Stimulated activated CD8-positive, alpha-beta memory T cell treated with anti-CD3 and anti-CD28 coated beads, Interleukin-2, amount 100 ng/mL, for 1 hour (primary cell): ENCODE results near the gene RAB35.
"Not testable (repeated sequence)": the region's sequence is repeated elsewhere in the genome, so short reads cannot be mapped to it uniquely, and the experiment has no call there.

ENCODE experiments used
- DNase-seq, 2 donors: peaks; one replicate each; pipeline ENCODE4 v3.0.0-alpha.2; 2020; ENCODE audit warnings: low read depth in 2 of 2

RAB35 gene

DNA sequence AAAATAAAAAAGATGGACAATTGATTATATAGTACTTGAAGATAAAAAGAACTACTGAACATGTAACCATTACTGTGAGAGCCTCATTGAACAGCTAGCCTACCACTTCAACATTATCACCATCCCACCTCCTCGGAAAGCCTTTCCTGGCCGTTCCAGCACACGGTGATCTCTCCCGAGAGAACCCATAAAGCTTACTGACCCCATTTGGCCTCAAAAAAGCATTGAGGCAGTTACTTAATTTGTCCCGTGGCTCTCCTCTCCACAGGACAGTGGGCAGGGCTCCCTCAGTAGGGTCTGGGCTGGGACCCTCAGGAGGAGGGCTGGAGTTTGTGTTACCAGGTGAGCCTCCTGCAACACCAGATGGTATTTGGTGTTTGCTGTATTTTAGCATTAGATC, 55.8 kb downstream of the RAB35 start:
- no peak for DNase-seq

DNA sequence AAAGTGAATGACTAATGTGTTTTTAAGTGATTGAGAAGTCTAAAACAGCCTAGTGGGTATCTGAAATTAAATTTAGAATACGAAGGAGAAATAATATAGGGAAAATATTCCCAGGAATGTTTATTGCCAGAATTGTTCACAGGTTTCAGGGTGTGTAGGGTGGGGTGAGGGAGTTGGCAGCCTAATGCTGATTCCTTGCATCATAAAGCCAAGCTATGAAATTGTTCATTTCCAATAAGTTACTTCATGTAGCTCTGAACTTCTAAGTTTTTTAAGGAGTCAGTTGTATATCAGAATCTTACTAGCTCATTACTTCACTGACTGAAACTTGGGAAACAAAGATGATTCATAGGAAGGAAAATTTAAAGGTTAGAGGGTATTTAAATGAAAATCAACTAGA, 56.4 kb downstream of the RAB35 start:
- DNase-seq: no peak

DNA sequence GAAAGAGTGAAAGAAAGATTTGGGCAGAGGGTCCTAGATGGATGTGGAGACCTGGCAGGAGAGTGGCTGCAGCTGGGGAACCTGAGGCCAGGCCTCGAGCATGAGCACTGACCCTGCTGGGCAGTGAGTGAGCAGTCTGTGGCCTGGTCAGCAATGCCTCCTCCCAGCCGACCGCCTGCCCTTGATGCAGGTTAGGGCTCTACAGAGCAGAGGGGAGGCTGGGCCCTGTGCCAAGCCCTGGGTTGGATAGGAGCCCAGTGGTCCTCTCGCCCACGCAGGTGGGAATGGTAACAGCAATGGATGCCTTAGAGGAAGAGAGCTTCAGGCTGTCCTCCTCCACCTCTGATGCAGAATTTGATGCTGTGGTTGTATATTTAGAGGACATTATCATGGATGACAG, 59.8 kb downstream of the RAB35 start:
- DNase-seq: no peak

DNA sequence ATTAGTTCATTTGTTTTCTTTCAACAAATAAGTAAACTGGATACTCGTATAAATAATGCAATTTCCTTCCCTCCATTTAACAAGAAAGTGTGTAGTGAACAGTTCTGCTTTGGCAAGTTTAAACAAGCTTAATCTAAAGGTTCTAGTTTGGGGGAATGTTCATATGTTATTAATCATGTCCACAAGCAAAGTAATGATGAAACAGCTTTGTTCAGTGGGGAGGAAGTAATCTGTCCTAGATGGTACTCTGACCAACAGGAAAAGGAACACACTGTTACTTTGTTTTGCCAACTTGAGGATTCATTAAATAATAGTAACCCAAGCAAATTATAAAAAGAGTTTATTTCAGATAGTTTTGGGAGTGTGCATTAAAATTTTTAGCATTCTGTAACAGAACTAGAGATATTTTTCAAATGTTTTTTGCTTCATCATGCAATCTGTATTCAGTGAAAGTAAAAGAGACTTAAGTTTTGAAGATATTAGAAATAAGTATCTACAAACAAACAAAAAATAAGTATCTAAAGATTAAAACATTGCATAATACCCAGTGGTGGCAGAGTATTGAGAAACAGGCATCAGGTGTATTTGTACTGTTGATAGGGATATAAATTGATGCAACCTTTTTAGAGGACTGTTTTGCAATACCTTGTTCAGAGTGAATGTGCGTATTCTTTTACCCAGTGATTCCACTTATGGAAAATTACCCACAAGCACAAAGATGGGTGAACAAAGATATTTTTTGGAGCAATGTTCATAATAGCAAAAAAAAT, 61.1 kb downstream of the RAB35 start:
- no peak for DNase-seq

DNA sequence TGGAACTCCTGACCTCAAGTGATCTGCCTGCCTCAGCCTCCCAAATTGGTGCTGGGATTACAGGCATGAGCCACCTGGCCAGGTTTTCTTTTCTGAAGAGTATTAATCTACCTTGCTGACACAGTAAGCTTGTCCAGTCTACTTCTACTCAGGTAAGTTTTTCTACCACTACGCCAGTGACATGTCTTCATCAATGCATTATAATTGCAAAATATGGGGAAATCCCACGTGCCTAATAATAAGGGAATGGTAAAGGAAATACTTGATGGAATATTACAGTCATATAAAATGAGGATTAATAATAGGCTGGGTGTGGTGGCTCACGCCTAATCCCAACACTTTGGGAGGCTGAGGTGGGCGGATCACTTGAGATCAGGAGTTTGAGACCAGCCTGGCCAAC, 62.3 kb downstream of the RAB35 start:
- no peak for DNase-seq

DNA sequence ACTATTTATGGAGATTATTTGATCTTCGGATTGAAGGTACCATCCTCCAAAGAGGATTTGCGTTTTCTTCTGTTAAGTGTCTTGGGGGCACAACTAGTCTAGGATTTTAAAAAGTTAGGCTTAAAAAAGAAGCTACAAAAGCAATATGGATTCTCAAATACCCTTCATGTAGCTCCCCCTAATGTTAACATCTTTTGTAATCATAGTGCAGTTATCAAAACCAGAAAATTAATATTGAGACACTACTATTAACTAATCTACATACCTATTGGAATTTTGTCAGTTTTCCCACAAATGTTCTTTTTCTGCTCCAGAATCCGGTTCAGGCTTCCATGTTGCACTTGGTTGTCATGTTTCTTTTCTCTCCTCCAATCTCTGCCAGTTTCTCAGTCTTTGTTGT, 65.0 kb downstream of the RAB35 start:
- DNase-seq: no peak

DNA sequence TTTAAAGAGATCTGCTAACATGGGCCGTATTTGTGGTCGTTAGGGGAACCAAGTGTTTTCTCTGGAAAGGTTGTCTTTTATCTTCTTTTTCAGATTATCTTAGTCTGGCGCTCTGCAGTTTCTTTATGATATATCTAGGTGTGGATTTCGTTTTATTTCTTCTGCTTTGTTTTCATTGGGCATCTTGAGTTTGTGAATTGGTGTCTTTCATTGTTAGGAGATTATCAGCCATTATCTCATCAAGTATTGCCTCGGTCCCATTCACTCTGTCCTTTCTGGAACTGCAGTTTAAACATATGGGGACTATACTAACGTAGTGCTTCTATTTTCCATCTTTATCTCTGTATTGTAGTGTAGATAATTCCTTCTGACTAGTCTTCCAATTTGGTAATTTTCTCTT, 67.1 kb downstream of the RAB35 start:
- no peak for DNase-seq

DNA sequence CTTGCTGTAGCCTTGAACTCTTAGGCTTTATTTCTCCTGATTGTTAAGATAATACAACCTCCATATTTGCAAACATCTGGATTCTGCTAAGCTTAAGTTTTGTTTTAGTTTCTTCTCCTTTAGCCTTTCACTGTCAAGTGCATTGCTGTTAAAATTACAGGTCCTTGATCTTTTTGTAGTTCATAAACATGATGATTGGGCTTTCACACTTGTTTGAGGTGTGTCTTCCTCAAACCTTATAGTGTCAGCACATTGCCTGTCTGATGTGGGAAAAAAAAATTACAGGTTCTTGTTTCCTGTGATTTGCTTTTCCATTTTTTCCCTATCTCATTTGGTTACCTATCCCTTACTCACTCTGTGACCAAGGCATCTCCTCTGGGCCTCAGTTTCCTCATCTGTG, 68.3 kb downstream of the RAB35 start:
- DNase-seq: no peak

DNA sequence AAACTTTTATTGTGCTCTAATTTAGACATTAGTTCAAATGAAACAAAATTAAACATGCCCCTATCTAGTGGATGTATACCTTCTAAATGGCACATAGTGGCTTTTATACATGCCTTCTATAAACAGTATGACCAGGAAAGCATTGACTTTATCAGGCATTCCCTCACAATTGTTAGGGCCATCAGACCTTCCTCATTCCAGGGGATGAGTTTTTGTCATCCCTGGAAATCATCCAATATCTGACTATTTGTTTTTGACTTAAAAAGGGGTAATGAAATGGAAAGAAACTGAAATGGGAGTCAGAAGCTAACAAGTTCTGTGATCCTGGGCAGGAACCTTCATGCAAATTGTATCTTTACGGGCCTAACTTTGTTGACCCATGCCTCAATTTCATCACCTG, 69.5 kb downstream of the RAB35 start:
- no peak for DNase-seq

DNA sequence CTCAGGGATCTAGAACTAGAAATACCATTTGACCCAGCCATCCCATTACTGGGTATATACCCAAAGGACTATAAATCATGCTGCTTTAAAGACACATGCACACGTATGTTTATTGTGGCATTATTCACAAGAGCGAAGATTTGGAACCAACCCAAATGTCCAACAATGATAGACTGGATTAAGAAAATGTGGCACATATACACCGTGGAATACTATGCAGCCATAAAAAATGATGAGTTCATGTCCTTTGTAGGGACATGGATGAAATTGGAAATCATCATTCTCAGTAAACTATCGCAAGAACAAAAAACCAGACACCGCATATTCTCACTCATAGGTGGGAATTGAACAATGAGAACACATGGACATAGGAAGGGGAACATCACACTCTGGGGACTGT, 71.2 kb downstream of the RAB35 start:
- DNase-seq: not testable (repeated sequence)
